Ureter (tissue), 1 donor: ENCODE results near the gene PRXL2C. TPM values are rescaled to one million over a fixed set of nuclear protein-coding genes. Genes with fewer than 3 reads are reported as not detected.
"Not testable (repeated sequence)": the region's sequence is repeated elsewhere in the genome, so short reads cannot be mapped to it uniquely, and the experiment has no call there.

ENCODE experiments used
- DNase-seq: peaks from one replicate; pipeline ENCODE4 v3.0.0-alpha.2; 2020; ENCODE audit warnings: low spot score
- total RNA-seq: library from RNA; stranded (reverse); gene quantifications from one replicate; pipeline ENCODE4 v1.2.4, GENCODE V29; 2023
- donor health status: DM: yes; HTN: yes; CAD: no.

The PRXL2C gene
- total RNA-seq, 1 donor from 2014 or later, result 14.0 TPM

DNA sequence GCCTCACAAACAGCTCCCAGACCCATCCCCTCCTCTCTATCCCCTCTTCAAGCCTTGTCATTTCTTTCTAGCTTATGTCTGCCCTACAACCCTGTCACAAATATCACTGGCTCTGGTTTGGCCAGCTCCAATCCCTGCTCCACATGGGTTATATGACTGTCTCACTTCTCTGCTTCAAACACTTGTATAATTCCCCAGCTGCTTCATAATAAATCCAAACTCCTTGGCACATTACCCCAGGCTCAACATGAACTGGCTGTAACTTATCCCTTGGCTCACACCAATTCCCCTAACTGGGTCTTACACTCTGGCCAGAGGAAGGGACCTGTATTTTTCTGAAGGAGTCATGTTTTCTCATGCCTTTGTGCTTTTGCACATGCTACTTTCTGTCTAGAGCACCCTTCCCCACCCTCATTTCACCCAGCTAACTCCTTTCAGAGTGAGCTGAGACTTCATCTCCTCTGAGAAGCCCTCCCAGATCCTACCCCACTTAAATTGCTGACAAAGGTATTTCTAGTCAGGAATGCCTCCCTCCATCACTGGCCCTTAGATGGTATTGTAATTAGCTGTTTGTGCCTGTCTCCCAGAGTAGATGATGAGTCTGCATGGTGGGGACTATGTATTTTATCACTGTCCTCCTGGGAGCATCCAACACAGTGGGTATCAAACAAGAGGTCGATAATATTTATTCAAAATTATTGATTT, 5.3 kb downstream of the PRXL2C start:
- DNase-seq, result no peak

GRCh38 chr9:96646081-96646991, 8.8 kb downstream of the PRXL2C start:
- DNase-seq, result peak; percentile 40

DNA sequence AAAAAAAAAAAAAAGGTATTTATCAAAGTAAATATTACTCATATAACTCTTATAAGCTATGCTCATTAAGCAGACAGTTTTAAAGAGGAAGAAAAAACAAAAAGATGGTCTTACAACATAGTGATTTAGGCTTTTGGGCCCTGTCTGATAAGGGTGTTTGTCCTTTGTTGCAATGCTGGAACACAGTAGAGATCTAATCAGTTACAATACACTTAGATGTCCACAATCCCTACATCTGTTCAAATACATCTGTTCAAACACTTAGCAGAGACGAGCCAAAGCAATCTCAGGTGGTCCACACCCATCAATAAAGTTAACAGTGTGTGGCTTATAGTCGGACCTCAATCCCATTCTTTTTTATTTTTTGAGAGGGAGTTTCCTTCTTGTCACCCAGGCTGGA, 11.0 kb downstream of the PRXL2C start:
- DNase-seq, result no peak

DNA sequence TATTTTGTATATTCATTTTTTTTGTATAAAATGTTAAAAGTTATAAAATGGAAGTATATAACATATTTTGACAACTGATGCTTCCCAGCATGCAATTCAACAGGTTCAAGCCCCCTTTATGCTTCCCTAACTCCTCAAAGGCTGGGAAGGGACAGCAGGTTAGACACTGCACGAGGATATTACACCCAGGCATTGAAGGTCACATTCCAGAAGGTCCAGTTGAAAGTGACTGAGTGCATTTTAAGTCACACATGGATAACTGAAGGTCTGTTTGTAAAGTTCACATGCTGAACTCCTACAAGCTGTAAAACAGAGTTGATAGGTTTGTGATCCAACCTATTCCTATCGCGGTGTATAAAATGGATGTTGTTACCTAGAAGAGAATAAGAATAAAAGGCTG, 13.6 kb downstream of the PRXL2C start:
- DNase-seq, result no peak

GRCh38 chr9:96638606-96639364, 16.3 kb downstream of the PRXL2C start:
- peak; percentile 19 for DNase-seq

DNA sequence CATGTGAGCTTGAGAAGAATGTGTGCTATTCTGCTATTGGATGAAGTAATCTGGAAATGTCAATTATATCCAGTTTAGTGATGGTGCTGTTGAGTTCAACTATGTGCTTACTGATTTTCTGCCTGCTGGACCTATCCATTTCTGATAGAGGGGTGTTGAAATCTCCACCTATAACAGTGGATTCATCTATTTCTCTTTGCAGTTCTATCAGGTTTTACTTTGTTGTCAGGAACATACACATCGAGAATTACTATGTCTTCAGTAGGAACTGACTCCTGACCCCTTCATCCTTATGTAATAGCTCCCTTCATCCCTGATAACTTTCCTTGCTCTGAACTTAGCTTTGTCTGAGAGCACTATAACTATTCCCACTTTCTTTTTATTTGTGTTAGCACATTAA, 18.7 kb downstream of the PRXL2C start:
- no peak for DNase-seq

DNA sequence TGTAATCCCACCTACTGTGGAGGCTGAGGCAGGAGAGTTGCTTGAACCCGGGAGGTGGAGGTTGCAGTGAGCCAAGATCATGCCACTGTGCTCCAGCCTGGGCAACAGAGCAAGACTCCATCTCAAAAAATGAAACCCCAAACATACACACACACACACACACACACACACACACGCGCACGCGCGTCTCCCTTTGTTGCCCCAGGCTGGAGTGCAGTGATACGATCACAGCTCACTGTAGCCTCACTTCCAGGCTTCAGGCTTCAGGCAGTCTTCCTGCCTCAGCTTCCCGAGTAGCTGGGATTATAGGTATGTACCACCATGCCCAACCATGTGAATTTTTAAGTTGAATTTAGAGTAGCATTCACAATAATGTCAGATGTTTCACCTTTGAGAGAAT, 21.5 kb downstream of the PRXL2C start:
- DNase-seq, result not testable (repeated sequence)

GRCh38 chr9:96626912-96627311, 28.2 kb downstream of the PRXL2C start:
- no peak for DNase-seq

DNA sequence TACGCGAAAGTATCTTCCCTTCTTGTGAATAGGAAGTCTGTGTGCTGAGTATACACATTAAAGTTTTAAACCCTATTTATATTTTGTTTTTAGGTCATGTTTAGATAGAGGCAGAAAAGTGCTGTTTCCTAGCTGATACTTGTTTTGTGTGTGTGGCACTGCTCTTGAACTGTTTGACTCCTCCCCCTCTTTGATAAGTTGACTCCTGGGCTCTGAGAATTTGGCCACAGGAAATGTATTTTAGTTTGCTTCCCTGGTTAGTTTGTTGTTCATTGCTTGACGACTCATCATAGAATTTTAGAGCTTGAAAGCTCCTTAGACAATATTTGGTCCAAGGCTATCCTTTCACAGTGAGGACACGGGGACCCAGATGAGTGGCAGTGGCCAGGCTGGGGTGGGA, 33.5 kb downstream of the PRXL2C start:
- DNase-seq, result no peak

GRCh38 chr9:96620832-96621269, 34.3 kb downstream of the PRXL2C start:
- DNase-seq, result no peak

DNA sequence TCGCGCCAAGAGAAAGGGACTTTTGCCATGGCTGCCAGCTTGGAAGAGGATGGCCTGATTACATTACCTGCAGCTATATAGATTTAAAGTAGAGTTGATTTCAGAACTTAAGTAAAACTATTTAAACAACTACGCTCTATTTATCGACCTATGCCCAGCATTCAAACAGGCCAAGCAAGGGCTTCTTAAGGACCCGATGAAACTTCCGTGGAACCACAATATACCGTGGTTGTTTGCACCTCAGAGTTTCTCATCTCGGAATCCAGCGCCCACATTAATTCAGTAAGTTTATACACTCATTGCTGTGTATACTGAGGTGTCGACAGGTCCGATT, 35.0 kb downstream of the PRXL2C start:
- no peak for DNase-seq

GRCh38 chr9:96619491-96620180, 35.5 kb downstream of the PRXL2C start, which contains the start of gene CDC14B:
TSS of gene CDC14B (minus strand) at chr9:96619843. CDS start at chr9:96619378, 465 bp downstream.
- DNase-seq, result peak; percentile 94

- no peak for DNase-seq
Observed at GRCh38 chr9:96619124-96619465, 36.0 kb downstream of the PRXL2C start.

GRCh38 chr9:96618209-96619123, 36.7 kb downstream of the PRXL2C start:
- peak; percentile 53 for DNase-seq

- no peak for DNase-seq
Observed at GRCh38 chr9:96617439-96618185, 37.5 kb downstream of the PRXL2C start.

- no peak for DNase-seq
Observed at GRCh38 chr9:96616817-96617438, 38.2 kb downstream of the PRXL2C start.

- DNase-seq, result no peak
Observed at GRCh38 chr9:96615411-96615810, 39.7 kb downstream of the PRXL2C start.

DNA sequence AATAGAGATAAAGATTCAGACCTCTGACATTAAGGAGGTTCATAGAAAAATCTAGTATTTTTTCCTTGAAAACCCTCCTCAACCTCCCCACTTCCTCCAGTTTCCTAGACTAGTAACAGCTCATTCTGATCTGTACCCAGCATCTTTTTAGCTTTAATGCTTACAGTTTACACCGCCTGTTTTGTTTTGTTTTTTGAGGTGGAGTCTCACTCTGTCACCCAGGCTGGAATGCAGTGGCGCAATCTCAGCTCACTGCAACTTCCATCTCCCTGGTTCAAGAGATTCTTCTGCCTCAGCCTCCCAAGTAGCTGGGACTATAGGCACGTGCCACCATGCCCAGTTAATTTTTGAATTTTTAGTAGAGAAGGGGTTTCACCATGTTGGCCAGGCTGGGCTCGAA, 40.5 kb downstream of the PRXL2C start:
- DNase-seq, result not testable (repeated sequence)

DNA sequence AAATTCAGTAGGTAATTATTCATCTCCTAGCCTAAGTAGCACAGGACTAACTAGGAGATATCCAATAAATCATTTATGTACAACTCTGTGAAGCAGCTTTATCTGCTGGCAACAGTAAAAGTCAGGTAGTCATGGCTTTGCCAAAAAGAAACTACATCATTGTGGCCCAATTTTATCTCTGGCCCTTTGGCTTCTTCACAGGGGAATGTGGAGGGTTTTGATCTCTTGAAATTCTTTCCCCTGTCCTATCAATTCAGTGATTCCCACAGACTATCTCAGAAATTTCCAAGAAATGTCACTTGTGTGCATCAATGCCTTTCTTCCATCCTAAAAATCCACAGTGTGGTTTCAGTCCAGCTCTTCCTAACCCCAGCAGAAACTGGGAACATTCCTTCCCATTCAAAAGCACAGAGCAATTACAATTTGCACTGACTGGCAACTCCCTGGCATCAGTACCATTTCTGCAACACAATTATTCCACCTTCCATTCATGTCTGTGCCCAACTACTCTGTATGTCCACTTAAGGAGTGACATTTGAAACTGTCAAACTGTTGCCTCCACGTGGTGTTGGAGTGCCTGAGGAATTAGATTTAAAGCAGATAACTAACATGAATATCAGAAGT, 42.0 kb downstream of the PRXL2C start:
- no peak for DNase-seq
